Measurements from ENCODE around the gene TOR1A.

DNA sequence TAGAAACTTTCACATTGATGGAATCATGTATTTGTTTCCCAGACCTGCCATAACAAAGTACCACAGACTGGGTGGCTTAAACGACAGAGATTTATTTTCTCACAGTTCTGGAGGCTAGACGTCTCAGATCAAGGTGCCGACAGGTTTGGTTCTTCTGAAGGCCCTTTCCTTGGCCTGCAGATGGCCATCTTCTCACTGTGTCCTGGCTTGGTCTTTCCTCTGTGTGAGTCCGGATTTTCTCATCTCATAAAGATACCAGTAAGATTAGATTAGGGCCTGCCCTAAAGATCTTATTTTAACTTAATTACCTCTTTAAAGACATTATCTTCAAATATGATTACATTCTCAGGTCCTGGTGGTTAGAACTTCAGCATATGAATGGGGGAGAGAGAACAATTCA lies 17.1 kb upstream of the TOR1A start:
- TF ChIP-seq POLR2AphosphoS5 (IDR thresholded peaks at IDR 0.05; ENCODE audit: borderline replicate concordance, low read depth, low read length) (no peak), EZH2 (IDR thresholded peaks at IDR 0.05) (no peak)

All from SK-N-MC (cell line).